ENCODE measurements around the gene ZNF580. TPM values are rescaled to one million over a fixed set of nuclear protein-coding genes. Genes with fewer than 3 reads are reported as not detected.
A peak's percentile ranks its signal among the peaks of the same experiment; 100 is the strongest.

Gene ZNF580
- total and polyA plus RNA-seq, 2 of the 13 experiments (the other 11 are each of a cell fraction or from before 2014, with no cell fraction given): 4.4 to 6.0 TPM

- Histone ChIP-seq H3K4me3 (replicated peaks in 1 of 3; ENCODE audit: insufficient read depth in 1 of 3, low read depth in 2 of 3, low read length in 3 of 3) (no peak overlapping the region), H4K20me1 (ENCODE audit: insufficient read depth, low read length) (0 out of 2 replicates have a peak, but pooled peaks cover 1% of the 10 kb centered on the region), H3K4me2 (ENCODE audit: low read depth, low read length) (no peak overlapping the region), H3K4me1 (ENCODE audit: insufficient read depth, low read length) (peaks cover 52% of the 10 kb centered on the region), H3K79me2 (ENCODE audit: insufficient read depth, low read length) (peaks cover 15% of the 10 kb centered on the region), H3K27me3 (ENCODE audit: control insufficient read depth in 1 of 2, insufficient read depth in 2 of 2, low read length in 2 of 2) (no peaks in the 10 kb centered on the region; a peak in 1 of 5 replicates), H3K27ac (ENCODE audit: extremely low read length, insufficient read depth, low read length) (no peak overlapping the region), H3K36me3 (replicated peaks in 1 of 2; ENCODE audit: control insufficient read depth in 1 of 2, insufficient read depth in 2 of 2, low read length in 2 of 2) (no peaks in the 10 kb centered on the region; a peak in 1 of 5 replicates), H2AFZ (ENCODE audit: low read length) (no peak overlapping the region), H3K9ac (ENCODE audit: insufficient read depth, low read depth, low read length) (no peak overlapping the region), H3K9me3 (ENCODE audit: low read length) (no peaks in the 10 kb centered on the region)
- no TSS peak for BruUV-seq (replicated peaks)
- ChIA-PET CTCF (ENCODE audit: low intra/inter-chr PET ratio, low total read pairs) (no interaction called here), POLR2A (interaction anchor here (1.0 to 2.0 kb wide), 3 partner anchors 51 to 58 kb away, joined by 3 to 7 read pairs (median 4); partner anchors contain the start of gene U2AF2)
- no peak for ATAC-seq
- in situ Hi-C loops (cut with HindIII; ENCODE audit: extremely low pct_ligation_motif_present, low pct_unique_long_range_greater_than_20kb) (no loop called here), intact Hi-C loops (cut with micrococcal nuclease; ENCODE audit: unreplicated experiment) (loop anchor here (10.0 kb wide), 1 partner anchor 49 kb away; no protein-coding TSS in a partner anchor)
- 94% methylated on average over 22 of the region's 22 CpGs for WGBS (ENCODE audit: low lambda C conversion rate)
- FAIRE-seq: no peak
- DNase-seq (ENCODE audit: low spot score): no peak
- TF ChIP-seq PHF5A (CRISPR knock-in tag; IDR thresholded peaks at IDR 0.05; ENCODE audit: low read depth, unreplicated experiment): no peak
Measured at GRCh38 chr19:55603581-55604292, 37.1 kb upstream of the ZNF580 start.

GRCh38 chr19:55605207-55605636, 35.6 kb upstream of the ZNF580 start:
- Histone ChIP-seq H3K4me3 (replicated peaks in 1 of 3; ENCODE audit: insufficient read depth in 1 of 3, low read depth in 2 of 3, low read length in 3 of 3) (peak overlapping the region; percentile 51 to 85 (median 84); a peak in 4 of 6 replicates), H3K4me2 (ENCODE audit: low read depth, low read length) (peak overlapping the region; percentile 97), H3K27ac (ENCODE audit: extremely low read length, insufficient read depth, low read length) (peak overlapping the region; percentile 81), H3K27me3 (ENCODE audit: control insufficient read depth in 1 of 2, insufficient read depth in 2 of 2, low read length in 2 of 2) (no peaks in the 10 kb centered on the region; a peak in 1 of 5 replicates), H3K36me3 (replicated peaks in 1 of 2; ENCODE audit: control insufficient read depth in 1 of 2, insufficient read depth in 2 of 2, low read length in 2 of 2) (peaks cover 0 to 2% of the 10 kb centered on the region in 2 experiments; a peak in 1 of 5 replicates), H2AFZ (ENCODE audit: low read length) (no peak overlapping the region), H3K9me3 (ENCODE audit: low read length) (no peaks in the 10 kb centered on the region), H3K9ac (ENCODE audit: insufficient read depth, low read depth, low read length) (peak overlapping the region; percentile 84), H3K79me2 (ENCODE audit: insufficient read depth, low read length) (peaks cover 15% of the 10 kb centered on the region), H4K20me1 (ENCODE audit: insufficient read depth, low read length) (no peaks in the 10 kb centered on the region), H3K4me1 (ENCODE audit: insufficient read depth, low read length) (peaks cover 50% of the 10 kb centered on the region)
- ChIA-PET POLR2A (interaction anchor here (0.8 to 2.8 kb wide), 11 partner anchors 9 to 346 kb away, joined by 3 to 23 read pairs (median 4); partner anchors contain the start of genes ISOC2, PPP6R1, U2AF2 and ZNF784), CTCF (ENCODE audit: low intra/inter-chr PET ratio, low total read pairs) (interaction anchor here (0.9 to 3.0 kb wide), 2 partner anchors 26 to 88 kb away, joined by 3 to 25 read pairs; no protein-coding TSS in a partner anchor)
- ATAC-seq: peak; percentile 77
- FAIRE-seq: peak; percentile 60
- in situ Hi-C loops (cut with HindIII; ENCODE audit: extremely low pct_ligation_motif_present, low pct_unique_long_range_greater_than_20kb): loop anchor here (5.0 kb wide), 1 partner anchor 88 kb away; no protein-coding TSS in a partner anchor
- intact Hi-C loops (cut with micrococcal nuclease; ENCODE audit: unreplicated experiment): loop anchor here (10.0 kb wide), 1 partner anchor 50 kb away; no protein-coding TSS in a partner anchor
- 0% methylated on average over 5 of the region's 43 CpGs for WGBS (ENCODE audit: low lambda C conversion rate)
- DNase-seq (ENCODE audit: low spot score): peak; percentile 95
- no TSS peak for BruUV-seq (replicated peaks)
- peak; percentile 61 for TF ChIP-seq MAX (IDR thresholded peaks at IDR 0.05)
- peak; percentile 73; the same call in 1 of the 2 replicates for TF ChIP-seq ETV5 (CRISPR knock-in tag; IDR thresholded peaks at IDR 0.05; ENCODE audit: borderline replicate concordance)
- peak; percentile 17; the same call in 1 of the 2 replicates for TF ChIP-seq SPEN (CRISPR knock-in tag; IDR thresholded peaks at IDR 0.05; ENCODE audit: low read depth)
- peak; percentile 66 to 72; a peak in 3 of 4 replicates for TF ChIP-seq POLR2A (IDR thresholded peaks at IDR 0.05; ENCODE audit: insufficient read depth in 1 of 2, low read depth in 2 of 2, low read length in 2 of 2)
- peak; percentile 95 for TF ChIP-seq DRAP1 (CRISPR knock-in tag; IDR thresholded peaks at IDR 0.05)
- 0 out of 2 replicates have a peak, but pooled peaks have one; percentile 2 for TF ChIP-seq ZNF607 (CRISPR knock-in tag; IDR thresholded peaks at IDR 0.05; ENCODE audit: borderline replicate concordance)
- peak; percentile 63; the same call in 1 of the 2 replicates for TF ChIP-seq ZNF574 (CRISPR knock-in tag; IDR thresholded peaks at IDR 0.05)
- no peak for TF ChIP-seq EED (CRISPR knock-in tag; IDR thresholded peaks at IDR 0.05)
- TF ChIP-seq ZNF280B (CRISPR knock-in tag; IDR thresholded peaks at IDR 0.05; ENCODE audit: borderline replicate concordance): peak; percentile 34; the same call in 1 of the 2 replicates
